Activated CD8-positive, alpha-beta memory T cell treated with anti-CD3 and anti-CD28 coated beads for 4 hours (primary cell): ENCODE measurements around the gene RHEBL1.
A peak's percentile ranks its signal among the peaks of the same experiment; 100 is the strongest.

ENCODE experiments used
- DNase-seq, 2 donors: peaks; one replicate each; pipeline ENCODE4 v3.0.0-alpha.2; 2020; ENCODE audit warnings: low read depth in 2 of 2

The RHEBL1 gene

DNA sequence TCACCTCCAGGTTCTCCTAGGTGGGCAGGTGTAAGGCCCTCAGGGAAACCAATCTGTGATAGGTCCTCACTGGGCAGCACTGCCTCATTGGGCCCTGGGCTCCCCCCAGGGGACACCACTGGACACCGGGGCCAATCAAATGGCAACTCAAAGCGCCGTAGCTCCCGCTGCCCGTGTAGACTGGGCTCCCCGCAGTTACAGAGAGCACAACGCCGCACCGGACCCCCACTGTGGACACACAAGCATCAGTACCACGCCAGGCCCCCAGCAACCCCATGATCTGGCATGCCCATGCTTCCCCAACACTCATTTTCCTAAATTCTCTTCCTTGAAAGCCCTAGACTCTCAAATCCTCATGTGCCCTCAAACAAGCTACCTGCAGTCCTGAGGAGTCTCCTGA, 15.3 kb downstream of the RHEBL1 start:
- DNase-seq, result no peak

DNA sequence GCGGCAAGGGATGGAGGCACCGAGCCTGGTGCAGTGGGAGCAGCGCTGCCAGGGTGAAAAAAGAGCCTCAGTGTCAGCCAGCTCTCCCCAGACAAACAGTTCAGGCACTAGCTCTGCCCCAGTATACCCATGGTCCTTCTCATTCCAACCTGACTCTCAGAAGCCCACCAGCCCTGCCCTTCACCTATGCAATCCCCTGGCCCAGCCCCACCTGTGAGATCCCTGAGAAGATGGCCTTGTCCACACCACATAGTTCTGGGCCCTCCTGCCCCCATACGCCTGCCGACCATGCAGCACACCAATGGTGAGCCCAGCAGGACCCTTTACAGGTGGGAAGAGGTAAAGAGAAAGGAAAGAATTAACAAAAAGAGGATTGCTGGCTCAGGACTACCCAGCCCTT, 15.7 kb downstream of the RHEBL1 start:
- DNase-seq, result no peak

DNA sequence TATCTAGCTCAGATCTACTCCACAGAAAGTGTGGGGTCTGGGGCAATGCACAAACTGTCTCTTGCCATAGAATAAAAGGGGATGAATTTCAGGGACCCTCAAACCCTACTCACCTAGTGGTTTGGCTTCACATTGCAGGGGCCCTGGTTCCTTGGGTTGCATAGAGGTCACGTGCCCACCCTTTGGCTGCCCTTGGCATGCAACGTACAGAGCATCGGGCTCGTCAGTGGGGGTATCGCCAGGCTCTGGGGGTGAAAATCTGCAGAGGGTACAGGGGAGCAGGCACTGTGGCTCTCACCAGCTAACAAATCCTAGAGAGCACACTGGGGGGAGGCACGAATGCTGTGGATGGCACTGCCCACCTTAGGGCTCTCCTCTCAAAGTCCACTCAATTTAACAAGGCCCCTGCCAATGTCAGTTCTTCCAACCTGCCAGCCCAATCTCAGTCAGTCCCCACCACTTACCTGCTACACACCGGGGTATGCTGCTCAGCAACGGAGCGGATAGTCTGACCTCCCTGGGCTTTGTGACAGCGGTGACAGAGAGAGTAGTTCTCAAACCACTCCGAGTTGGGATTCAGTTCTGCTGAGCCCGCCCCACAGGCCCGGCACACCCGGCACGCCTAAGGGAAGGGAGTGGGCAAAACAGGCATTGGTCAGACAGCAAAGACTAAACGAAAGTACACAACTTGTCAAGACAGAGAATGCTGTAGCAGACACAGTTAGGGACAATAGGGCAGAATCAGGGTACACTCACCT, 17.1 kb downstream of the RHEBL1 start:
- no peak for DNase-seq

DNA sequence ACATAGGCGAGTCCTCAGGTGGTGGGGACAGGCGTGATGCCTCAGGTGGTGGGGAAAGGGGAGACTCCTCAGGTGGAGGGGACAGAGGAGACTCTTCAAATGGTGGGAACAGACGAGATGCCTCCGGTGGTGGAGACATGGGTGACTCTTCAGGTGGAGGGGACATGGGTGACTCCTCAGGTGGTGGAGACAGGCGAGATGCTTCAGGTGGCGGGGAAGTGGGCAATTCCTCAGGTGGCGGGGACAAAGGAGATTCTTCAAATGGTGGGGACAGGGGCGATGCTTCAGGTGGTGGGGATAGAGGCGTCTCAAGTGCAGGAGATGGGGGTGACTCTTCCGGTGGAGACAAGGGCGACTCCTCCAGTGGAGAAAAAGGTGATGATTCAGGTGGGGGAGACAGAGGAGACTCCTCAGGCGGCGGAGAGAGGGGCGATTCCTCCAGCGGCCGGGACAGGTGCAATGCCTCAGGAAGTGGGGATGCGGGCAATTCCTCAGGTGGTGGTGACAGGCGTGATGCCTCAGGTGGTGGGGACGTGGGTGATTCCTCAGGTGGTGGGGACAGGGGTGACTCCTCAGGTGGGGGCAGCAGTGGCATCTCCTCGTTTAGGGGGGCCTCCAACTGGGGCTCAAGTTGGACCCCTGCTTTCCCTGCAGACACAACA, 17.9 kb downstream of the RHEBL1 start:
- DNase-seq, result no peak

DNA sequence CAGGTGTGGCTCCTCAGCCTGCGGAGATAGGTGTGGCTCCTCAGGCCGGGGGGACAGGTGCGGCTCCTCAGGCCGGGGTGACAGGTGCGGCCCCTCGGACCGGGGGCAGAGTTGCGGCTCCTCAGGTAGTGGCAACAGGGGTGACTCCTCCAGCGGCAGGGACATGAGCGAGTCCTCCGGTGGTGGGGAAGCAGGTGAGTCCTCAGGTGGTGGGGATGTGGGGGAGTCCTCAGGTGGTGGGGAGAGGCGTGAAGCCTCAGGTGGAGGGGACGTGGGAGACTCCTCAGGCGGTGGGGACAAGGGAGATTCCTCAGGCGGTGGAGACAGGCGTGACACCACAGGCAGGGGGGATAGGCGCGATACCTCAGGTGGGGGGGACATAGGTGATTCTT, 18.4 kb downstream of the RHEBL1 start:
- no peak for DNase-seq

DNA sequence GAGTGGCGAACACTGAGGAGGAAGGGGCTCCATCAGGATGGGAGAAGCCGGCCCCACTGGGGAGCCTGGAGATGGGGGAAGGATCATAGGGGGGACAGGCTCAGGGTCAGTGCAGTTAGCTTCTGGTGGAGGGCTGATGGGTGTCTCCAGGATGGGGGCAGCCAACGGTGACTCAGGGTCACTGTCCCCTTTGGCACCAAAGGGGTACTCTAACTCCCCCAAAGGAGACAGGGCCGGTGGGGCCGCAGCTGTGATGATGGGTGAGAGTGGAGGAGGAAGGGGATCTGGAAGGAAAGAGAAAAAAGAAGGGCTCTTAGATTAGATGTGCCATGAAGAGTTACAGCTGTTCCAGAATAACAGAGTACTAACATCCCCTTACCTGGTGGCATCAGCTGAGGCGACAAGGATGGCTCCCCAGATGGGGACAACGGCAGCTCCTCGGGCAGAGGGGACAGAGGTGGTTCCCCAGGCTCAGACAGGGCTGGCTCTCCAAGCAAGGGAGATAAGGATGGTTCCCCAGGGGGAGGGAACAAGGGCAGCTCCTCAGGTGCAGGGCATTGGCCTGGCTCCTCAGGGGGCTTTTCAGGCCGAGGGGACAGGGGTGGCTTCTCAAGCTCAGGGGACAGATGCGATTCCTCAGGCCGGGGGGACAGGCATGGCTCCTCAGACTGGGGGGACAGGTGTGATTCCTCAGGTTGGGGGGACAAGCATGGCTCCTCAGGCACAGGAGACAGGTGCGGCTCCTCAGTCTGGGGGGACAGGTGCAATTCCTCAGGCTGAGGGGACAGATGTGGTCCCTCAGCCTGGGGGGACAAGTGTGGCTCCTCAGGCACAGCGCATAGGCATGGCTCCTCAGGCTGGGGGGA, 19.0 kb downstream of the RHEBL1 start:
- DNase-seq, result no peak

DNA sequence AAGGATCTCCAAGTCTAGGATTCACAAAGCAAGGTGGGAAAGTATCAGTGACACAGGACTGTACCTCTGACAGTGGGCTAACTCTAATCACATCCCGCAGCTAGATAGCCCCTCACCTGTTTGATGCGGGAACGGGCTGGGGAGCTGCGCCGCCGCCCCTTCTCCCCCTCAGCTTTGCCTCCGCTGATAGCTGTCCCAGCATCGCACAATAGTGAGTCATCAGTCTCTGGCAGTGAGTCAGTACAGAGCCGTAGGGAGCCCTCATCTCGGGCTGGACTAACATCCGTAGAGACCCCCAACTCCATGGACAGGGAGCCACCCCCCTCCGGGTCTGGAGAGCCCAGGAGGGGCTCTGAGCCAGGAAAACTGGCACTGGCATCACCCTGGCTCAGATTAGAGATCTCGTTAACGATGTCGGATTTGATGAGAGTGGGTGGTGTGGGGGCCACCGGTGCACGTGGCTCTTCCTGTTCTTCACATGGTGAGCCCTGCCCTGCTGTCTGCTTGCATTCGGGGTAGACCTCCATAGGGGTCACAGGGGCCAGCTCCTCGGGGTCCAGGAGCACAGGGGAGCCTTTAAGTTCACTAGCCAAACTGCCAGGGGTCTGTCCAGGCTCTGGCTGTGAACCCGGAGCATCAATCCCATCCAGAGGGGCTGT, 20.1 kb downstream of the RHEBL1 start:
- DNase-seq, result no peak

DNA sequence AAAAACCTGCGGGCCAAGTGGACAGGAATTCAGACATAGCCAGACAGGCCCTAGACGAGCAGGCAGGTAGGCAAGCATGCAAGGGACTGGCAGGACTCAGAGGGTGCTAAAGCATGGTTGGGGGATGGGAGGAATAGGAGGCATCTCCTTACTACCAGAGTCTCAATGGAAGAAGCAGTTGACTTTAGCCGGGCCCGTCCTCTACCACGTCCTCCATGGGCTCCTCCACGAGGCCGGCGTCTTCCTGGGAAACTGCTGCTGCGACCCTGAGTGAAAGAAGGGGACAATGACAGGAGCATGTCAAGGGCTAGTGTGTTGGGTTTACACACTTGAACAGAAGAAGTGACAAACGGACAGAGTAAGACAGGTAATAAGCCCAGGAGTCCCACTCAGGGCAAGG, 20.8 kb downstream of the RHEBL1 start:
- DNase-seq, result no peak

DNA sequence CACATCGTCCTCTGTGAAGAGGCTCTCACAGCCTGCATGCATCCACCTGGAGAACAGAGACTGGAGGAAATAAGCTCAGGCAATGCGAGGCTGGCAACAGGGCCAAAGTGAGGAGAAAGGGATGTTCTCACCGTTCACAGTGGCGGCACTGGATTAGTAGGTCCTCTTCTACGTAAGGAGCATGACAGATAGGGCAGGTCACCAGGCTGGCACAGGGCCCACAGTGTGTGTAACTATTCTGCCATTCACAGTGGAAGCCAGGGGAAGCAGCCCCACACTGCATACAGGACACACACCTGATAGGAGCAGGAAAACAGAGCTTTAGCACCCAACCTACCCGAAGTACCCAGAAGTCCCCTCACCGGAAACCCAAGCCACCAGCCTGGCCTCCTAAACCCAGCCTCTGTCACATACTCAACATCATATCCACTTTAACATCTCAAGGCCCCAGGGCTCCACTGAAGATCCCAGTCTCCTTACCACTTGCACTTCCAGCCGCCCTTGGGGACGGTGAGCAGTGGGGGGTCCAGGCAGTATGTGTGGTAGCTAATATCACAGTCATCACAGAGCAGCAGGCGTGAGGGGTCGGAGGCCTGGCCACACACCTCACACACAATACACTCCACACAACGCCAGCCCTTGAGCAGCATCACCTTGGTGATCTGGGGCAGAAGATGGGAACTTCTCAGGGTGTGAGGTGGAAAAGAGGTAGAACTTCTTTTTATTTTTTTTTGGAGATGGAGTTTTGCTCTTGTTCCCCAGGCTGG, 23.5 kb downstream of the RHEBL1 start:
- no peak for DNase-seq

DNA sequence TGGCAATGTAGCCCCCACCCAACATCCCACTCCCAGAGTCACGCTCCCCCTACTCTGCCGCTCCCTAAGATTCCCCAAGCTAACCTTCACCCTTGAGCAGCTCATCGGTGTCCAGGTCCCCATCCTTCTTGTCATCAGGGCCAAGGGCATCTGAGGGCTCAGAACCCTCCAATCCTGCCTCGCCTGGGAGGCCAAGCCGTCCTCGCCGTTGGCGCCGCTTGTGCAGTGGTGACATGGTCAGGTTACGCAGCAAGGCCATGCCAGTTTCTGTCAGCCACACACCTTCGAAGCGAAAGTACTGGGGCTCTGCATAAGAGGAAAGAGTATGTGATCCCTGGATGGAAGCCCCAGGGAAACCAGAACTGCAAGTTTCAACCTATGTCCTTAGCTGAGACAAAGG, 25.1 kb downstream of the RHEBL1 start:
- DNase-seq, result no peak

DNA sequence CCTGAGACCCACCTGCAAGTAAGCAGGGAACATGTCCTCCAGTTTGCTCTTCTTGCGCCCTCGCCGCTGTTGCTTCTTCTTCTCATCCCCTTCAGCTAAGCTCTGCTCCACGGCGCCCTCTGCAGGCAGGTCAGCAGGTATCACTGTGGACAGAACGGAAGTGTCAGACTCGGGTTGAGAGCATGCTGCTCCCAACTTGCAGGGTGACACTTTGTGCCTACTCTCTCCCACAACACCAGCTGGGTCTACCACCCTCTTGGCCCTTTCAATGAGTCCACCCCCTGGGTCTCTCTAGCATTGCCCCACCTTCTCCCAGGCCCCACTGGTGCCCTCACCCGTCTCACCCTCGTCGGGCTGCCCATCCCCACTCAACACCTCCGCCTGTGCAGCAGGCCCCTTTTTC, 25.9 kb downstream of the RHEBL1 start:
- DNase-seq, result peak; percentile 50 to 54

DNA sequence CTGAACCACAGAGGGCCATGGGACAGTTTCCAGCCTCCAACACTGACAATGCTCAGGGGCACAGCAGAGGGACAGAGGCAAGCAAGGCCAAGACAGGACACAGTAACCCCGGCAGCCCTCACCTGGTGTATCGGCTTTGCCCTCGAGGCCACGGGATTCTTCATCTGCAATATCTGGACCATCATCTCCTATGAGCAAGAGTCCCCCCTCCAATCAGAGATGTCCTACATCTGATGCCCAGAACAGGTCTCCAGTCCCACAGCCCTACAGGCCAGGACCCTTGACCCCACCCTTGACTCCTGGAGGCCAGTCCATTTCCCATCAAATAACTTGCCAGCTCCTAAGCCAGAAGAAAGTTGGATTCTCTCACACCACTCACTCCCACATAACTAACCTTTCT, 26.5 kb downstream of the RHEBL1 start:
- DNase-seq, result no peak

DNA sequence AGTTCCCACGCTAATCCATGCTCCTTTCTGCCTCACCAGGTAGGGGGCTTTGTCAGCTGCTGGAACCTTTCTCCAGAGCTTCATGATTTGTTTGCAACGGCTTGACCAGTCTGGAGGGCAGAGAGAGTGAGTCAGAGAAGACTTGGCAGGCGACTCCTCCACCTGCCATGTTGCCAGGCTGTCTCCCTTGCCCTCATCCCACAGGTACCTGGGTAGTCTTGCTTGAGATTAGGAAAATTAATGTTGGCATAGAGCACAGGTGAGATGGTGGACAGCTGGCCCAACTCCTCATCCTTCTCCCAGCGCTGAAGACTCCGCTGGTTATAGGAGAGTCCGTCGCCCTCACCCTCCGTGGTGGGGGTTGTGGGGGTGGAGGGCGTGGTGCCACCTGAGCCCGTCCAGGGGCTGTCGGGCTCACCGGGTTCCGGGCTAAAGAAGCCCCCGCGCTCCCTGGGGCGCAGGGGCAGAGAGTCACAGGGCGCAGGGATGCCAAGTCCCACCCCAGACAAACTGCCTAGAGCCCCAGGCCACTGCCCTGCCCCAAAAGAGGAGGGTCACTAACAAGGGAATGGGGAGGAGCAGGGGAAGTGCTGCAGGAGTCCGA, 27.8 kb downstream of the RHEBL1 start:
- DNase-seq, result no peak

DNA sequence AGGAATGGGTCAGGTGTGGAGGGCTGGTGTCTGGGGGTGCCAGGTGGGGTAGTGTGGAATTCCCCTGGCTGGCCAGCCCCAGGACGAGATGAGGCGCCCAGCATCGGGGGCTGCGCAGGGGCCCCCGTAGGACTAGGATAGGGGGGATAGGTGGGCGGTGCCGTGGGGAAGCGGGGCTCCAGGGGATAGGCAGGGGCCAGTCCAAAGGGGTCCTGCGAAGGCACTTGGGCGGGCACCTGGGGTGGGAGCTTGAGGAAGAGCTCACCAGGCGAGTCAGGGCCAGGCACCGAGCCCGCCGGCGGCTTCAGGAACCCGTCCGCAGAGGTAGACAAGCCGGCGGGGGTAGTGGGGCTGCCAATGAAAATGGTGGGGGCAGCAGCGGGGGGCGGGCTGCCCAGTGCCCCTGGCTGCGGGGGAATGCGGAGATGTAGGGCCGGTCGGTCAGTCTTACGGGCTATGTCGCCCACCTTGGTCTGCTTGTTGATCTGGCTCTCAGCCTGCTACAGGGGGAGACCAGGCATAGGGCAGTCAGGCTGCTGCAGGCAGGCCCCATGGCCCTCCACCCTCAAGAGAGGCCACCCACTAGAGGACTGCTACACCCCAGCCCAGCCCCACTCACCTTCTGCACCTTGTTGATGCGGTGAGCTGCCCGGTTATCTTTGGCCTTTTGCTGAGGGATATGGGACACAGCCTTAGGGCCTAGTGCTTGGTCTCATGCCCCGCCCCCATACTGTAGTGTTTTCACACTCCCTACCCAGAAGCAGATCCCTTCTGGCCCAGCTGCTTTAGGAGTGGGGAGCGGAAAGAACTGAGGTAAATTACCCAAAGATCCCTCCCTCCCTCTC, 28.5 kb downstream of the RHEBL1 start:
- no peak for DNase-seq

DNA sequence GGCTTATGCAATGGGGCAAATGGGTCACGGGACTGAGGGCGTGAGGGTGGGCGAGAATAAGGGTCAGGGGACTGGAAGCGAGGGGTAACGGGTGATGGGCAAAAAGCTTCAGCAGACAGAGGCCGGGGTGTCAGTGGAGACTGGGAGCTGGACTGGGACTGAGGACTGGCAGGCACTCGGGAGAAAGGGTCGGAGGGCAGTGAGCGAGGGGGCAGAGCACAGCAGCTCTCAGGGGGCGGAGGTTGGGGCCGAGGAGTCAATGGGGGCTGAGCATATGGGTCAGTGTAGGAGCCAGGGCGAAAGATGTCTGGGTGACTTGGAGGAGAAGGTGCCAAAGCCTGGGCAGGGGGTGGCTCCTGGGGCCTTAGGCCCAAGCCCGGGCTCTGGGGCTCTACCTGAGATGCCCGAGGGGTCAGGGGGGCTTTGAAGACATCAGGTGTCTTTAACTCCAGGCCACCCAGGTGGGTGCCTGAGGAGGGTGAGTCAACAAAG, 29.4 kb downstream of the RHEBL1 start:
- DNase-seq, result no peak

DNA sequence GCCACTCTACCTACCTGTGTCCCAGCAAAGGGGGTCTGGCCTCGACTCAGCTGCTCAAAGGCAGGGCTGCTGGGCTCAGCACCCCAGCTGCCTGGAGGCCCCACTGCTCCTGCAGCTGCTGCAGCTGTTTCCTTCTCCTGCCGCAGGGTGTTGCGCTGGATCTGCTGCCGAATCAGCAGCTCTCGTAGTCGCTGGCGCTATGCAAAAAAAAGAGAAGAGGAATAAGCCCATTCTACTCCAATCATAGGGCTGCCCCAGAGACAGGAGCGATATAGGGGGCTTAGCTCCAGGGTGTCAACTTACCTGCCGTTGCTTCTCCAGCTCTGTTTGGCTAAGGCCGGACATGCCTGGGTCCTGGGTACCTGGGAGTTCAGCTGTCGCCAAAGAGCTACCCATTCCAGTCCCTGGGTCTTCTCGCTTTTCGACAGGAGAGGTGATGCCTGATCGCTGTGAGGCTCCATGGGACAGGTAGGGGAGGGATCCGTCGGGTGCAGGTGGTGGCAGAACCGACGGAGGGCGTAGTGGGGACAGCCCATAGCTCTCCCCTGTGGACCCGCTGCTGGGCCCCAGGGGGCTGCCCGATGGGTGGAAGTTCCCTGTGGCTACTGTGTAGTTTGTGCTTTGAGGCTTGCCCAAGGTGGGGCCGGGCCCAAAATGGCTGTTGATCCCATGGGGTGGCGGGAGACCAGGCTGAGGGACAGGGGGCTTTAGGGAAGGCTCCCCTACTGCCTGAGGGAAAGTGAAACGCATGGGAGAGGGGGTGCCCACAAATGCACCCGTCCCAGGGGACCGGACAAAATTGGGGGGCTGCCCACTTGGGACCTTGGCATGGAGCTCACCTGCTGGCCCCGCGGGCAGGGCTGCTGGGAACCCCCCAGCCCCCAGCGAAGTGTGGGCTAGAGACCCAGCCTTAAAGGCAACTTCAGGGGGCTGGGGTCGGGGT, 30.1 kb downstream of the RHEBL1 start:
- no peak for DNase-seq

DNA sequence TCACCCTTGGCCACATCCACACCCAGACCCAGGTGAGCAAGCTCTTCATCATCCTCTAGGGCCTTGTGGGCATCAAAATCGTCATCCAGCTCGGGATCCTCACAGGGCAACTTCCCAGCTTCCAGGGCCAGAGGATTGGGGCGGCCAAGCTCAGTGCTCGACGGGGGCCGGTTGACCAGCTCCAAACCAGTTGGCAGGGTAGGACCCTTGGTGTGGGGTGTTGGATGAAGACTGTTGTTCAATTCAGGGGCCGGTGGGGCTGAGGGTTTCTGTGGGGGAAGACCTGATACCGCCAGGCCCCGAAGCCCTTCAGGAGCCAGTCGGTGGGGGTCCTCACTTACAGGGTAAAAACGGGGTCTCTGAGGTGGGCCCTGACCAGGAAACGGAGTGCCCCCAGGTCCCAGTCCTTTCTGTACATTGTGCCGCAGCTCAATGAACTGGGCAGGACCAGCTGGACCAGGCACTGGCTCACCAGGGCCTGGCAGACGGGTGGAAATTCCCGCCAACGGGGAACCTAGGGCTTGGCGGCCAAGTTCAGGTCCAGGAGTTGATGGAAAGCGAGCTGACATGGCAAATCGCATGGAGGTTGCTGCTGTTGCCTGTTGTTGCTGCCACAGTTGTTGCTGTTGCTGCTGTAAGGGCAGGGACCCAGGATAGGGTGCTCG, 31.4 kb downstream of the RHEBL1 start:
- DNase-seq, result no peak

DNA sequence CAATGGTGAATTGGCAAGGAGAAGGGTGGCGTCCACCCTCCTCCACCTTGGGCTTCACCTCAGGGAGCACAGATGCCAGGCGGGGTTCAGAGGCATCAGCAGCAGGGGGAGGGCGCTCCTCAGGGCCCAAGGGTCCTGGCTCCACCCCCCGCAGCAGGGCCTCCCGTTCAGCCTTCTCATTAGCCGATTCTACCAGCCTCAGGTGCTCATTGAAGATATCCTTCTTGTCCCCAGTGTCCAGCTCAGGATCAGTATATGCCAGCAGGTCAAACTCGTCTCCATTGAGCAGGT, 31.9 kb downstream of the RHEBL1 start:
- DNase-seq, result no peak
